ENCODE results near the gene MS4A4A.
A peak's percentile ranks its signal among the peaks of the same experiment; 100 is the strongest.
"Not testable (repeated sequence)": the region's sequence is repeated elsewhere in the genome, so short reads cannot be mapped to it uniquely, and the experiment has no call there.

Gene MS4A4A

GRCh38 chr11:60280412-60280811 lies at the start of gene MS4A4A:
Gene MS4A4A (plus strand): TSS chr11:60280666. CDS start chr11:60280676, 10 bp downstream.
- DNase-seq (ENCODE audit: low spot score) = no peak

GRCh38 chr11:60230681-60231080 lies 49.8 kb upstream of the MS4A4A start:
- no peak for DNase-seq (ENCODE audit: low spot score)

GRCh38 chr11:60235321-60235720 lies 45.1 kb upstream of the MS4A4A start:
- DNase-seq (ENCODE audit: low spot score) = no peak

GRCh38 chr11:60240662-60241061 lies 39.8 kb upstream of the MS4A4A start:
- DNase-seq (ENCODE audit: low spot score) = no peak

DNA sequence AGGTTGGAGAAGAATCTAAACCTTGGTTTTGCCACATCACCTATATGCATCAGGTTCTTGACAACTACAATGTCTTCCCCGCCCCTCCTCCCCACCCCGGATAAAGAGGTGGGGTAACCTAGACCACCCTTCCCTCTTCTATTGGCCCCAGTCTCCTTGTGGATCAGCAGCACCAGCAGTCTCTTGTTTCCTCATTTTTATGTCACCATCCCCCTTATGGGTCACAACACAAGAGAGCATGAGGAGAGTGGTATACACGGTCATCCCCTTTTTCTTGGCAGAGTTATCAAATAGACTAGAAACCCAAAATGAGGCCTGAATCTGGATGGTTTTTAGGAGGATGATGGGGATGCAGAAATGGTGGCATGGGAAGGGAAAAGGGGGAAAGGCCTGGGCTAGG lies 38.7 kb upstream of the MS4A4A start:
- DNase-seq (ENCODE audit: low spot score) = no peak

GRCh38 chr11:60242740-60243239 lies 37.7 kb upstream of the MS4A4A start, which contains the start of gene MS4A4E:
Gene MS4A4E (minus strand): TSS chr11:60243137. CDS start chr11:60230055, 13,082 bp downstream.
- no peak for DNase-seq (ENCODE audit: low spot score)

DNA sequence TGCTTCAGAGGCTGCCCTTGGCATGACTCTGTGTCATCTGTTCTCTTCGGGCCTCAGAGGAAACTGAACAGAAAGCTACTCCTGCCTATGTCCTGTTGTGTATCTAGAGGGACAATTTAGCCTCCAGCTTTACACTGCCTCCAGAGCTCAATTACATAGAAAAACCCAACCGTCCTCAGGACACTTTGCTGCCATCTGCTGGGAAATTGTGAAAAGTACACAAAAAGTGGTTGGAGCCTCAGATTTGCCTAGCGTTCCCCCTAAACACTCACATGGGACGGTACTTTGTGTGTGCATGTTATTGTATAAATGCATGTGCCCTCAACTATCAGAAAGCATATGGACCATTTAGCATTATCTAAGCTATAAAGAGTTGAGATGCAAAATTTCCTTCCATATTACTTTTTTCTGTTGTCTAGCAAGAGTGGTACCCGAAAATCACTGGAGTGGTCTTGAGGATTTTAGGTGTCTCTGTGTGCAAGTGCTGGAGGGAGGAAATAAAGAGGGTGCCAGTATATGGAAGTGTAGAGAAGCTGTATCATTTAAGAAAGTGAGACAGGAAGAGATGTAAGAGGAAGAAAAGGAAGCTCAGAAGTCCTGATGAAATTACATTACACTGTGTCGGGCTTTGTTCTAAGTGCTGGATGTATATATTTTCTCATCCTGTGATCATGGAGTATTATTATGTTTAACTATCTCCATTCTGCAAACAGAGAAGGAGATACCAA lies 28.8 kb upstream of the MS4A4A start:
- DNase-seq (ENCODE audit: low spot score) = peak; percentile 58

GRCh38 chr11:60252213-60253108 lies 28.0 kb upstream of the MS4A4A start:
- no peak for DNase-seq (ENCODE audit: low spot score)

DNA sequence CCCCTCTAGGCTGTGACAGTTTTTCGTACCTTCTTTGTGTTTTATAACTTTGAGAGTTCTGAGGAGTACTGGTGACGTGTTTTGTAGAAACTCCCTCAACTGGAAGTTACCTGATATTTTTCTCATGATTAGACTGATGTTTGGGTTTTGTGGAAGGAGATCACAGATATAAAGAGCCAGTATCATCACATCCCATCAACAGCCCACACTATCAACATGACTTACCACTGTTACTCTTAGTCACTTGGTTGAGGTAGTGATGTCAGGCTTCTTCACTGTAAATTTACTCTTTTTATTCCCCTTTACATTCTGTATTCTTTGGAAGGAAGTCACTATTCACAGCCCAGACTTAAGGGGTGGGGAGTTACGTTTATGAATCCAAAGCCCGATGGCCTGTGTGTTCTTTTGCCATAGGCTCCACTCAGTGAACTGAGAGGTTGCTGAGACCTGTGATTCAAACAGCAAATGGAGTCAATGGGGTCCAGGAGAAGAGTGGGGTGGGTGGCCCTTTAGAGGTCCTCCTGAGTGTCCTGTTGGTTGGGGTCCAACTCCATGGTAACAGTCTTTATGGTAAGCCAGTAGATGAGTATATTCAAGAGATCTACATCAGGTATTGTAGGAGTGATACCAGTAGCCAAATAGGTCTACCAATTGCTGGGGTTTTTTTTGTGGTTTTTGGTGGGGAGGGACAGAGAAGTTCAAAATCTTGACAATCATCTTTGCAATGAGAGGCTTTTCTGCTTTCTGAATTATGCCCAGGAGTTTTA lies 22.3 kb upstream of the MS4A4A start:
- no peak for DNase-seq (ENCODE audit: low spot score)

DNA sequence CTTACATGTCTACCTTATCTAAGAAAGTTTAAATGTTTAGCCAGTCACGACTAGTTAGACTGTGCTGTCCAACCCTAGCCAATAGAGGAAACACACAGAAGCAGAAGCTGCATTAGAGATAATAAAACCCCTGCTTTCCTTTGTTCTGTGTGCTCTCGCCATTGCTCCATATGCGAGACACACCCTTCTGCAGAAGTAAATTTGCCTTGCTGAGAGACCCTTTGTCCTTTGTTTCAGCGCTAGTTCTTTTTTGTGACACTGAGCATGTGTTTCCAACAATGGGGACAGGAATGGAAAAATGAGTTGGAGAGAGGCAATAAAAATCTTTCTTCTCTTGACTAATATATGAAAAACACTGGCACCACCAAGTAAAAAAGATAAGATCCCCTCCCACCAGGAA lies 19.5 kb upstream of the MS4A4A start:
- DNase-seq (ENCODE audit: low spot score) = no peak

- no peak for DNase-seq (ENCODE audit: low spot score)
Measured at GRCh38 chr11:60263402-60263801, 17.1 kb upstream of the MS4A4A start.

DNA sequence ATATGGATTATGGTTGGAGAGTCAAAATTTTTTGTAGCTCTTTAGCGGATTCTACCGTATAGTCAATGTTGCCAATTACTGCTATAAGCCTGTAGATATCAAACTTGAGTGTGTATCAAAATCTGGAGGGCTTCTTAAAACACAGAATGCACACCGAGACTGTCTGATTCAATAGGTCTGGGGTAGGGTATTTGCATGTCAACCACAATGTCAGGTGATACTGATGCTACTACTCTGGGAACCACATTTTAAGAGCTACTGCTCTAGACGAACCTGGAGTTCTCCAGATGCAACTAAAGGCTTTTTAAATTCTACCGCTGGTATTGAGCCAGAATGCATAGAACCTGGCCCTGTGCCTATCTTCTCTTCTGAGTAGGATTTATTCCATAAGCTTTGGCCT lies 15.8 kb upstream of the MS4A4A start:
- DNase-seq (ENCODE audit: low spot score) = no peak

DNA sequence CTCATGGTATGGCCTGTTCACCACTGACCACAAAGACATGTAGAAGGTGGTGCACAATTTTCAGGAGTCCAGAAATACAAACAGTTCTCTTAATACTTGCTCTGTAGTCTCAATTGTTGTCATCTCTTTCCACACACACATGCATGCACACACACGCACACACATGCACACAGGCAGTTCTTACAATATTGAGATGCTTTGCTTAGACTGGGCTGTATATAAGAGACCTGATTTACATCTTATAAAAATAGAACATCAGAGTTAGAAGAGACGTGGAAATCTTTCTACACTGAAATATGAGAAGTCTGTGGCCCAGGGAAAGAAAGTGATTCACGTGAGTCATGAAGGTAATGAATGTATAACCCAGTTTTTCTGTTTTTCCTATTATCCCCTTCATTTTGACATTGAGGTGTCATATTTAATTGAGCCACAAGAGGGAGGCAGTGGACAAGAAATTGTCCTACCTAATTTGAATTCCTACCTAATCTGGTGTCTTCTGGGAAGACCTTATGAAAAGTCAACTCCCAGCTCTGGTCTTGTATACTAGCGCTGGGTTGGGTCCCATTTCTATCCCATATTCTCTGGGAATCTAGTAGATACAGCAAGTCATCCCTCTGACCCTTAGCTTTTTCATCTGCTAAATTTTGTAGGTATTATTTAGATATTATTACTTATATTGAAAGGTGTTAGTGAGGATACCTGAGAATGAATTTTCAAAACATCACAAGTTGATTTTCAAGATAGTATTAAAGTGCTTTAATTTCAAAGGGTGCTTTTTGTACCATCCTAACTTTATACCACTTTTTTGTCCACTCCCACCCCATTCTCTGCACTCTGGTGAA lies 14.9 kb upstream of the MS4A4A start:
- peak; percentile 71 for DNase-seq (ENCODE audit: low spot score)

GRCh38 chr11:60274416-60274815 lies 6.0 kb upstream of the MS4A4A start:
- DNase-seq (ENCODE audit: low spot score) = no peak

- no peak for DNase-seq (ENCODE audit: low spot score)
Measured at GRCh38 chr11:60281485-60281884, 1.0 kb downstream of the MS4A4A start.

DNA sequence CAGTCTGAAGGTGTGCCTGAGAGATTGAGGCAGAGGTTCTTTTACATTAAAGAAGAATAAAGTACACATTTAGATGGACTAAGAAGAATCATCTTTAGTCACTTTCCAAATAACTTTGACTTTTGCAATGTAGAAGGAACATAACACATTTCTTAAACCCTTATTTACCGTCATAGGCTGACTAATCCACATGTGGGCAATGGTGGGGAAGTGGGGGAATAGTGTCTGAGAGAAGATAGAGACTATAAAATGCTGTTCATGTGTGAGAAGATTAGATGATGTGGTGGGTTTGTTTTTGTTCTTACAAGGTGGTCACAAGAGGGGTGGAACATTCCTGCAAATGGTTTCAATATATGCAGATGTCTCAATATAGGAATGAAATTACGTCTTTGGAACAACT lies 1.8 kb downstream of the MS4A4A start:
- DNase-seq (ENCODE audit: low spot score) = no peak

- not testable (repeated sequence) for DNase-seq (ENCODE audit: low spot score)
Measured at GRCh38 chr11:60285411-60286126, 5.1 kb downstream of the MS4A4A start.

DNA sequence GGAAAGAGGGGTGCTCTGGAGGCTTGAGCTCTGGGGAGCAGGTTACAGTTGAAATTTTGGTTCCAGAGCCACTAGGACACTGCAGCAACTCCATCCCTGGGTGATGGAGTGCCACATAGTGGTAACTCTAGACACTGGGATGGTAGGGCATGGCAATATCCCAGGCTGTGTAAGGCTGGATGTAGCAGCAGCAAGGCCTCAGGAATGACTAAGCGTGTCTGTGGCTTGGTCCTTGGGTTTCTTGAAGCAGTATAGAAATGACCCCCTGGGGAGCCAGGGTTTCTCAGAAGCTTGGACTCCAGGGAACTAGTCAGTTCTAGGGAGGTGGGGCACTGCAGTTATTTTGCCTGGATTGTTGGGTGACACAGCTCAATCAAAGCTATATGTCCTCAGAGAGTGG lies 8.1 kb downstream of the MS4A4A start:
- no peak for DNase-seq (ENCODE audit: low spot score)

GRCh38 chr11:60292145-60292544 lies 11.7 kb downstream of the MS4A4A start:
- DNase-seq (ENCODE audit: low spot score) = no peak

GRCh38 chr11:60301178-60301577 lies 20.7 kb downstream of the MS4A4A start:
- DNase-seq (ENCODE audit: low spot score) = no peak

- not testable (repeated sequence) for DNase-seq (ENCODE audit: low spot score)
Measured at GRCh38 chr11:60301884-60302283, 21.4 kb downstream of the MS4A4A start.

Data from NAMALWA (cell line).